ENCODE results near the gene RPN2.

RPN2 gene

GRCh38 chr20:37278966-37279590, 99.9 kb downstream of the RPN2 start:
- peak; percentile 91 for TF ChIP-seq ZNF70 (CRISPR knock-in tag; IDR thresholded peaks at IDR 0.05)
- TF ChIP-seq OSR1 (CRISPR knock-in tag; IDR thresholded peaks at IDR 0.05) = no peak
- no peak for TF ChIP-seq CSDC2 (CRISPR knock-in tag; IDR thresholded peaks at IDR 0.05)
- 0 out of 2 replicates have a peak, but pooled peaks have one; percentile 12 for TF ChIP-seq TCF4 (CRISPR knock-in tag; IDR thresholded peaks at IDR 0.05; ENCODE audit: borderline replicate concordance)
- ATAC-seq = no peak

- no peak for ATAC-seq
- TF ChIP-seq BACH2 (CRISPR knock-in tag; IDR thresholded peaks at IDR 0.05; ENCODE audit: borderline replicate concordance) = no peak
- TF ChIP-seq ZC3H10 (CRISPR knock-in tag; IDR thresholded peaks at IDR 0.05) = no peak
- TF ChIP-seq TSHZ2 (CRISPR knock-in tag; IDR thresholded peaks at IDR 0.05) = no peak
- no peak for TF ChIP-seq SNAI2 (CRISPR knock-in tag; IDR thresholded peaks at IDR 0.05)
- TF ChIP-seq TOX (CRISPR knock-in tag; IDR thresholded peaks at IDR 0.05; ENCODE audit: borderline replicate concordance) = no peak
- no peak for TF ChIP-seq ZFP3 (CRISPR knock-in tag; IDR thresholded peaks at IDR 0.05)
- TF ChIP-seq ARNTL (CRISPR knock-in tag; IDR thresholded peaks at IDR 0.05; ENCODE audit: borderline replicate concordance, low read depth) = no peak
- TF ChIP-seq ISL1 (CRISPR knock-in tag; IDR thresholded peaks at IDR 0.05) = no peak
- no peak for TF ChIP-seq CREB5 (CRISPR knock-in tag; IDR thresholded peaks at IDR 0.05; ENCODE audit: low read depth)
- TF ChIP-seq CSDC2 (CRISPR knock-in tag; IDR thresholded peaks at IDR 0.05) = no peak
- TF ChIP-seq GLIS3 (CRISPR knock-in tag; IDR thresholded peaks at IDR 0.05) = no peak
- TF ChIP-seq POU6F1 (CRISPR knock-in tag; IDR thresholded peaks at IDR 0.05; ENCODE audit: borderline replicate concordance, low read depth) = no peak
- no peak for TF ChIP-seq ZNF70 (CRISPR knock-in tag; IDR thresholded peaks at IDR 0.05)
Observed at GRCh38 chr20:37279820-37280219, 100.7 kb downstream of the RPN2 start.

- no peak for ATAC-seq
- no peak for TF ChIP-seq GLIS3 (CRISPR knock-in tag; IDR thresholded peaks at IDR 0.05)
- TF ChIP-seq ZC3H10 (CRISPR knock-in tag; IDR thresholded peaks at IDR 0.05) = no peak
Observed at GRCh38 chr20:37280403-37280802, 101.3 kb downstream of the RPN2 start.

- ATAC-seq = peak; percentile 84
- no peak for TF ChIP-seq CSDC2 (CRISPR knock-in tag; IDR thresholded peaks at IDR 0.05)
- no peak for TF ChIP-seq ZNF70 (CRISPR knock-in tag; IDR thresholded peaks at IDR 0.05)
- TF ChIP-seq POU6F1 (CRISPR knock-in tag; IDR thresholded peaks at IDR 0.05; ENCODE audit: borderline replicate concordance, low read depth) = no peak
- TF ChIP-seq TCF4 (CRISPR knock-in tag; IDR thresholded peaks at IDR 0.05; ENCODE audit: borderline replicate concordance) = no peak
- no peak for TF ChIP-seq CSRNP3 (CRISPR knock-in tag; IDR thresholded peaks at IDR 0.05)
- TF ChIP-seq TSHZ2 (CRISPR knock-in tag; IDR thresholded peaks at IDR 0.05) = no peak
- TF ChIP-seq OSR1 (CRISPR knock-in tag; IDR thresholded peaks at IDR 0.05) = no peak
- no peak for TF ChIP-seq ISL1 (CRISPR knock-in tag; IDR thresholded peaks at IDR 0.05)
- TF ChIP-seq ESRRG (CRISPR knock-in tag; IDR thresholded peaks at IDR 0.05) = no peak
- TF ChIP-seq ZNF565 (CRISPR knock-in tag; conservative IDR thresholded peaks at IDR 0.05; ENCODE audit: low read depth) = no peak
- TF ChIP-seq CREB5 (CRISPR knock-in tag; IDR thresholded peaks at IDR 0.05; ENCODE audit: low read depth) = no peak
- TF ChIP-seq ZNF8 (CRISPR knock-in tag; IDR thresholded peaks at IDR 0.05) = no peak
- TF ChIP-seq TOX (CRISPR knock-in tag; IDR thresholded peaks at IDR 0.05; ENCODE audit: borderline replicate concordance) = no peak
- TF ChIP-seq BACH2 (CRISPR knock-in tag; IDR thresholded peaks at IDR 0.05; ENCODE audit: borderline replicate concordance) = no peak
- TF ChIP-seq ZFP3 (CRISPR knock-in tag; IDR thresholded peaks at IDR 0.05) = no peak
- TF ChIP-seq ARNTL (CRISPR knock-in tag; IDR thresholded peaks at IDR 0.05; ENCODE audit: borderline replicate concordance, low read depth) = no peak
Observed at GRCh38 chr20:37282556-37282955, 103.4 kb downstream of the RPN2 start.

Measured in SK-N-SH treated with all-trans-retinoic acid at 6 μM for 48 hours (cell line).